Activated CD4-positive, alpha-beta T cell treated with anti-CD3 and anti-CD28 coated beads, Interleukin-2, amount 50 U/mL, for 16 hours (primary cell): ENCODE results near the gene RAB11FIP5.

Experiments
- DNase-seq: peaks from one replicate; pipeline ENCODE4 v3.0.0-alpha.2; 2020

RAB11FIP5 gene

GRCh38 chr2:73033142-73033765, 79.5 kb downstream of the RAB11FIP5 start:
- DNase-seq: peak; percentile 2

GRCh38 chr2:73032702-73033097, 80.0 kb downstream of the RAB11FIP5 start:
- no peak for DNase-seq

GRCh38 chr2:73031725-73032701, 80.7 kb downstream of the RAB11FIP5 start:
- DNase-seq: no peak

- DNase-seq: no peak
Observed at GRCh38 chr2:73031095-73031678, 81.6 kb downstream of the RAB11FIP5 start.

- no peak for DNase-seq
Observed at GRCh38 chr2:73028841-73029240, 83.9 kb downstream of the RAB11FIP5 start.

- no peak for DNase-seq
Observed at GRCh38 chr2:73027340-73027739, 85.4 kb downstream of the RAB11FIP5 start.

GRCh38 chr2:73023497-73023896, 89.3 kb downstream of the RAB11FIP5 start:
- no peak for DNase-seq
